ENCODE results near the gene PTCH1. TPM values are rescaled to one million over a fixed set of nuclear protein-coding genes. Genes with fewer than 3 reads are reported as not detected.

Gene PTCH1
- total RNA-seq, 2 experiments from 2014 or later, result 19.4 to 21.9 TPM

DNA sequence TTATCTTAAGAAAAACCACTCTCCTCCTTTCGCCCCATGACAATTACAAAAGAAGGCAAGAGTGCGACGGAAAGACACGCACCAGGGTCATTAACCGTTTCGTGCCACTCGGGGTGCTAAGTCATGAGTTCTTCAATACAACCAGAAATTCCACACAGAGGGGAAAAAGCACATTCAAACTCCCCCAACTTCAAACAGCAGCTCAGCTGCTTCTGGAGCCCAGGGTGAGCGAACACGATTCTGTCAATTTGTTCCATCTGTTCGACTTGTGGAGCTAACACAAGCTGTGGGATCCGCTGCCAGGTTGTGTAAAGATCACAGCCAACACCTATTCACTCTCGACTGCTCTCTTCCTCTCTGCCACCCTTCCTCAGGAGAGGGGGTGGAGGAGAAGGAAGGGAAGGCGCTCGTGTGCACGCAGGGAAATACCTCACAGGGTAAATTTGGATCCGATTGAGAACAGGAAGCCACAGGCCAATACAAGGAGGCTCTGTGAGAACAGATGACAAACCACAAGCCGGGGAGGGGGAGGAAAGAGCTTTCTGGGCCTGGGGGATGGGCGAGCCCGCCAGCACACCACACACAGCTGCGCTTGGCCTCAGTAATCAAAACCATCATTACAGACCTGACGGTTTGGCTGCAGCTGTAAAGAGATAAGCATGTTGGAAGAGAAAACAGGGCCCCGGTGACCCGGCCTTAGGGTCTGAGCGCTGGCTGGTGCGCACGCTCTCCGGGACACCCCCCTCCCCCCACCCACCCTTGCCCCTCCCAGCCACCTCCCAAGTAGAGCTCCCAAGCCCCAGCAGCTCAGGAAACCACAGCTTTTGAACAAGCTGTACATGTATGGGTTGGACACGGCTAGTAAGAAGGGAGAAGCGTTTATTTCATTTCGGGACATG, 54.3 kb downstream of the PTCH1 start:
- Mint-ChIP-seq H3K9me3 (no peaks in the 10 kb centered on the region), H3K4me3 (peak overlapping the region; percentile 81), H3K27me3 (peaks cover 10% of the 10 kb centered on the region), H3K4me1 (peaks cover 36% of the 10 kb centered on the region), H3K36me3 (peaks cover 30% of the 10 kb centered on the region), H3K27ac (peak overlapping the region; percentile 83)
- DNase-seq (peak; percentile 81), ATAC-seq (ENCODE audit: low read depth) (peak; percentile 95)
- POLR2A ChIA-PET, result interaction anchor here (1.0 to 1.9 kb wide), 6 partner anchors 19 to 49 kb away, joined by 3 to 13 read pairs (median 6); no protein-coding TSS in a partner anchor

DNA sequence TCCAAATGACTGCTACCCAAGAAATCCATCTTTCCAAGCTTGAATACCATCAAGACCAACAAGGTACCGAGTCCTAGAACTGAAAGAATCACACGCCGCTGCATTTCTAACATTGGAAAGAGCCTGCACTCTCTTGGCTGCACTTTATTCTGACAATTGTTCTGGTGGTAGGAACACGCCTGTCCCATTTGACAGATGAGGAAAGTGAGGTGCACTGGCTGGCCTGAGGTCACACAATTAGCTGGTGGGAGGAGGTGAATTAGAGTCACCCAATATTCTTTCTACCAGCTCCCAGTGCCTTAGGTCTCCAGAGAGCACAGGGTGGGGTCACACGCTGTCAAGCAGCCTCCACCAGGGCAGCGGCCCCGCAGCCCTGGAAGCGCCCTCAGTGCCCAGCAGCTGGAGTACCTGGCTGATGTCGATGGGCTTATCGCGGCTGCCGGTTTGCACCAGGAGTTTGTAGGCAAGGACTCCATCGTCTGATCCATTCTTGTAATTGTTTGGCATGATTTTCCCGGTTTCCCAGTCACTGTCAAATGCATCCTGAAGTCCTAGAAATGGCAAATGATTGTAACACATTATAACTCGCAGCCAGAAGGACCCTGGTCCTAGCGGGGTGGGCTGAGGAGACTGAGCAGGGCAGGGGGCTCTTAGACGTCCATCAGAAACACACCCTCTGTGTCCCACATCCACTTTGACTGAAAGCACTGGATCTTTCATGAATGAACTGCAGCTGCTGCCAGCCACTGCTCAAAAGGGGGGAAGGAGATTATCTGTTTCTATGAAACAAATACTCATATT, 55.1 kb downstream of the PTCH1 start:
- Mint-ChIP-seq H3K4me1 (peaks cover 36% of the 10 kb centered on the region), H3K4me3 (peak overlapping the region; percentile 81), H3K27ac (peak overlapping the region; percentile 83), H3K27me3 (peaks cover 10% of the 10 kb centered on the region), H3K9me3 (no peaks in the 10 kb centered on the region), H3K36me3 (peaks cover 24% of the 10 kb centered on the region)
- ATAC-seq (ENCODE audit: low read depth), result no peak
- POLR2A ChIA-PET, result interaction anchor here (1.2 to 1.5 kb wide), 2 partner anchors 33 to 47 kb away, joined by 6 to 8 read pairs; no protein-coding TSS in a partner anchor
- no peak for DNase-seq

DNA sequence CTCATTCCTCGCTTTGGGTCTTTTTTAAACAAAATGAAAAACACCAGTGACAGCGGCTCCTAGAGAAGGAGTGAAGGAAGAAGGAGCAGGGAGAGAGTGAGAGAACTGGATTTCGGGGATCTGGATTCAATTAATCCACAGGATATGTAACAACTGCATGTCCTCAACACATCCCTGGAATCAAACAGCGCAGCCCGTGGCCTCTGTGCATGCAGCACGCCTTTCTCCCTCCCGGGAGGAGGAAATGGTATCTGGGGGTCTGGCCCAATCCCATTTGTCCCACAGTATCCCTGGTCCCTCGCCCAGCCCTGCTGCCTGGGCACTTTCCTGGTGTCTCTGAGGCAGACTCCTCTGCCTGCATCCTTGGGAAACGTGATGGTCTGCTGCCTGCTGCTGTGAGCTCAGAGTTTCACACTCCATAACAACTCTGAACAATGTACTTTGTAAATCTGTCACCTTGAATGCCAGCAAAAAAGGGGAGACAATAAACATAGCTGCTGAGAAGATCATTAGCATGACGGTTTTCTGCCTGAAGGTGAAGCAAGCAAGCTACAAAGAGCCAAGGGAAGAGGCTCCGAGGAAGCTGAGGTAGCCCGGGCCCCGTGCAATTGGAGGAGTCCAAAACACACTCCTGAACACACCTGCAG, 56.1 kb downstream of the PTCH1 start:
- Mint-ChIP-seq H3K4me1 (peaks cover 36% of the 10 kb centered on the region), H3K27me3 (peaks cover 10% of the 10 kb centered on the region), H3K9me3 (no peaks in the 10 kb centered on the region), H3K36me3 (peaks cover 23% of the 10 kb centered on the region), H3K4me3 (no peak overlapping the region), H3K27ac (no peak overlapping the region)
- DNase-seq, result no peak
- POLR2A ChIA-PET, result no interaction called here
- ATAC-seq (ENCODE audit: low read depth), result no peak

DNA sequence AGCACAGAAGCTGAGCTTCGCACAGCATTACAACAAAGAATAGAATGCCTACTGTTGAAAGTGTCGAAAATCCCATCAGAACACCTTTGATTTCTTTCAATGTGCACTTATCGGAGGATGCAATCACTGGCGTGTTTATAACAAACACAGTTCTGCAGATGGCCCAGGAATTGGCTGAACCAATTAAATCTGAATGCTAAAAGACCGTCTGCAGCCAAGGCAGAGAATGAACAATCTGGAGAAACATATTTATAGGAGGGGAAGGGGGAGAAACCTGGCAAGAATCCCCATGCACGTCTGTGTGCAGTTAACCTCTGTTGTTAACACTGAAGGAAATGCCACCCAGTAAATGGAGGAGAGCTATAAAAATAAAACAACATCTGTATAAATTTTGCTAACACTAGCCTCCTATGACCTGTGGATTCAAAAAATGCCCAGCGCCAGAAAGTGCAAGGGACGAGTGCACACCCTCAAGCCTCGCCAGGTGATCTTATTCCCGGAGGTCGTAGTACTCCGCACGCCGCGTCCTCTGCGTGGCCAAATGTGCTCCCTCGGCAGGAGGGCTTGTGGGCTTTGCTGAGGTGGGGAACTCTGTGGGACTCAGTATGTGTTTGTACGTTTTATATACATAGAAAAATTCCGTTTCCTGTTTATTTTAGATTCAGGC, 56.8 kb downstream of the PTCH1 start:
- DNase-seq (no peak), ATAC-seq (ENCODE audit: low read depth) (no peak)
- H3K36me3 Mint-ChIP-seq, result peaks cover 20% of the 10 kb centered on the region
- H3K27ac Mint-ChIP-seq, result no peak overlapping the region
- peaks cover 30% of the 10 kb centered on the region for H3K4me1 Mint-ChIP-seq
- H3K27me3 Mint-ChIP-seq, result peaks cover 10% of the 10 kb centered on the region
- POLR2A ChIA-PET, result no interaction called here
- H3K9me3 Mint-ChIP-seq, result no peaks in the 10 kb centered on the region
- no peak overlapping the region for H3K4me3 Mint-ChIP-seq

- POLR2A ChIA-PET, result no interaction called here
- DNase-seq (no peak), ATAC-seq (ENCODE audit: low read depth) (no peak)
- peaks cover 28% of the 10 kb centered on the region for H3K4me1 Mint-ChIP-seq
- peaks cover 10% of the 10 kb centered on the region for H3K27me3 Mint-ChIP-seq
- no peaks in the 10 kb centered on the region for H3K9me3 Mint-ChIP-seq
- H3K4me3 Mint-ChIP-seq, result no peak overlapping the region
- peaks cover 15% of the 10 kb centered on the region for H3K36me3 Mint-ChIP-seq
- no peak overlapping the region for H3K27ac Mint-ChIP-seq
Observed at GRCh38 chr9:95459178-95459577, 57.6 kb downstream of the PTCH1 start.

DNA sequence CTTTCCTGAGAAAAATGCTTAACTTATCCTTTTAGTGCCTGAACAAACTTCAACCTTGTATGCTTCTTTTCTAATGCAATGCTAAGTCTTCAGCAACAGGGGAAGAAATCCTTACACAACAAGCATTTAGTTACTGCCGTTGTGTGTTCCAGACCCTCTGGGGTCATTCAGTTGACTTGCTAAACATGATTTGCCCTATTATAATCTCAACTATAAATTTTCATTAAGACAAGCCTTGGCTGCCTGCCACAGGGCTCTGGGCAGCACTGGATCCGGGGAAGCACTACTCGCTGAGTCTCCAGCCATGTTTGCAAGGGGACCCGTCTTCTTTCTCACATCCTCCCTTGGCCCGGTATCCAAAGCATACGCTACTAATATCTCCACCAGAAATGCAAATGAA, 58.1 kb downstream of the PTCH1 start:
- peaks cover 10% of the 10 kb centered on the region for H3K27me3 Mint-ChIP-seq
- POLR2A ChIA-PET, result no interaction called here
- peaks cover 27% of the 10 kb centered on the region for H3K4me1 Mint-ChIP-seq
- no peaks in the 10 kb centered on the region for H3K9me3 Mint-ChIP-seq
- ATAC-seq (ENCODE audit: low read depth), result no peak
- H3K27ac Mint-ChIP-seq, result no peak overlapping the region
- no peak for DNase-seq
- H3K4me3 Mint-ChIP-seq, result no peak overlapping the region
- H3K36me3 Mint-ChIP-seq, result peaks cover 15% of the 10 kb centered on the region

- ATAC-seq (ENCODE audit: low read depth) (no peak), DNase-seq (no peak)
- H3K27ac Mint-ChIP-seq, result no peak overlapping the region
- H3K9me3 Mint-ChIP-seq, result no peaks in the 10 kb centered on the region
- POLR2A ChIA-PET, result no interaction called here
- peaks cover 12% of the 10 kb centered on the region for H3K36me3 Mint-ChIP-seq
- H3K4me1 Mint-ChIP-seq, result peaks cover 20% of the 10 kb centered on the region
- no peak overlapping the region for H3K4me3 Mint-ChIP-seq
- peaks cover 10% of the 10 kb centered on the region for H3K27me3 Mint-ChIP-seq
Observed at GRCh38 chr9:95457769-95458168, 59.0 kb downstream of the PTCH1 start.

GRCh38 chr9:95455714-95456113, 61.1 kb downstream of the PTCH1 start:
- ATAC-seq (ENCODE audit: low read depth) (no peak), DNase-seq (no peak)
- Mint-ChIP-seq H3K27ac (no peak overlapping the region), H3K9me3 (no peaks in the 10 kb centered on the region), H3K36me3 (peaks cover 7% of the 10 kb centered on the region), H3K27me3 (peaks cover 1% of the 10 kb centered on the region), H3K4me1 (peaks cover under 1% of the 10 kb centered on the region), H3K4me3 (no peak overlapping the region)
- POLR2A ChIA-PET, result no interaction called here

DNA sequence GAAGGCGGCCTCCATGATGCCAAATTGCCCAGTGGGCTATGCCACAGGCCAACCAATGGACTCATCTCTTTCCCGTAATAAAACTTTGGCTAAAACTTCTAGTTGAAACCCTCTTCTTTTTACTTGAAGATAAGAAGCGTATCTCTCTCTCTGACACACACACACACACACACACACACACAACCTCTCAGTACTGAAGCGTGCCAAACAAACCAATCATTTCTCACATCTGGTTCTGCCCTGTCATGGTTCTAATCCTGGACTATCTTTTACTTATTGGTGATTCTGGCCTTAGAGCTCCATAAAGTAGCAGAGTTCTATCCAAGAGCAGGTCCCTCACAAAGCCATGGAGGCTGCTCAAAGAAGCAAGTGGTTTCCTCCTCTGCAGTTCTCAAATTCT, 64.6 kb downstream of the PTCH1 start:
- POLR2A ChIA-PET, result no interaction called here
- Mint-ChIP-seq H3K4me3 (no peak overlapping the region), H3K9me3 (no peaks in the 10 kb centered on the region), H3K27me3 (no peaks in the 10 kb centered on the region), H3K4me1 (peaks cover 2% of the 10 kb centered on the region), H3K27ac (no peak overlapping the region), H3K36me3 (peaks cover 4% of the 10 kb centered on the region)
- DNase-seq (no peak), ATAC-seq (ENCODE audit: low read depth) (no peak)

- ATAC-seq (ENCODE audit: low read depth), result no peak
- Mint-ChIP-seq H3K27ac (no peak overlapping the region), H3K4me3 (no peak overlapping the region), H3K27me3 (no peaks in the 10 kb centered on the region), H3K9me3 (no peaks in the 10 kb centered on the region), H3K4me1 (peaks cover 2% of the 10 kb centered on the region), H3K36me3 (peaks cover 4% of the 10 kb centered on the region)
- POLR2A ChIA-PET, result no interaction called here
- DNase-seq, result no peak
Observed at GRCh38 chr9:95451065-95451426, 65.7 kb downstream of the PTCH1 start.

- no peaks in the 10 kb centered on the region for H3K27me3 Mint-ChIP-seq
- ATAC-seq (ENCODE audit: low read depth), result no peak
- H3K4me1 Mint-ChIP-seq, result peaks cover 2% of the 10 kb centered on the region
- H3K4me3 Mint-ChIP-seq, result no peak overlapping the region
- no peaks in the 10 kb centered on the region for H3K9me3 Mint-ChIP-seq
- POLR2A ChIA-PET, result no interaction called here
- H3K36me3 Mint-ChIP-seq, result peaks cover 4% of the 10 kb centered on the region
- H3K27ac Mint-ChIP-seq, result no peak overlapping the region
- DNase-seq, result no peak
Observed at GRCh38 chr9:95450171-95451064, 66.4 kb downstream of the PTCH1 start.

DNA sequence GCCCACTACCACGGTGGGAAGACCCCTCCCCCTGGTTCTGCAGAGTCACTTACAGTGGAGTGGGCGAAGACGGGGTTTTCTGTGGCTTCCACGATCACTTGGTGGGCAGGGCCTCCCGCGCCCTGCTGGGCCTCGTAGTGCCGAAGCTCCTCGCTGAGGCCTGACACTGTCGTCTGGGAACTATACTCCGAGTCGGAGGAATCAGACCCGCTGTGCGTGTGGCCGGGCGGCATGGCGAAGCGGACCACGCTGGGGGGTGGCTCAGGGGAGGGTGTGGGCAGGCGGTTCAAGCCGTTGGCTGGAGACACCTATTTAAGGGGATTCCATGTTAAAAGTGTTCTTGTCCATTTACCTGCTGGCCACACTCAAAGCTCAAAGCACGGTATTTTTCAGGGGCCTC, 67.8 kb downstream of the PTCH1 start:
- Mint-ChIP-seq H3K36me3 (peaks cover 4% of the 10 kb centered on the region), H3K27me3 (no peaks in the 10 kb centered on the region), H3K27ac (no peak overlapping the region), H3K4me3 (no peak overlapping the region), H3K9me3 (no peaks in the 10 kb centered on the region), H3K4me1 (peaks cover 4% of the 10 kb centered on the region)
- DNase-seq, result no peak
- ATAC-seq (ENCODE audit: low read depth), result no peak
- POLR2A ChIA-PET, result no interaction called here
